HG02678 (cell line): ENCODE results near the gene IL6ST.

ENCODE experiments used
- ATAC-seq: cut with Tn5 transposase; IDR thresholded peaks from one replicate; pipeline ENCODE4 v1.9.1; 2021; ENCODE audit warnings: mild to moderate bottlenecking, moderate library complexity; ENCODE audit not compliant: unreplicated experiment

Gene IL6ST

GRCh38 chr5:55923177-55923771, 71.5 kb downstream of the IL6ST start:
- ATAC-seq: peak; percentile 43

DNA sequence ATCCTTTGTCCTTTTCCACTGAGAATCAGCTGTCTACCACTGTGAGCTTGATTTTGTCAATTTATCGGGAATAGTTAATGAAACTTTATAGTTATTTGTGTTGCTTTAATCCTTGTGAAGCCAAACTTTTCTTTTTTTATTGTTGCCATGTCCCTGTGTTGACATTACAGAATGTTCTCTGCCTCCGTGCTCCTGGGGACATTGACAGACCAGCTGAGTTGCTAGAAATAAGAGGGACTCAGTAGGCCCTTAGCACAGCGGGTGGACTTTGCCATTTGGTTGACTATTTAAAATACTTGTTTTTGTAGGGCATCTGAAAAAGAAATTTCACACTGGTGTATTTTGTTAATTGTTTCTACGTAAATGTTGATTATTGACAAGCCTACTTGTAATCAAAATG, 73.1 kb downstream of the IL6ST start:
- no peak for ATAC-seq

- ATAC-seq: no peak
These were observed 74.0 kb downstream of the IL6ST start for GRCh38 chr5:55920784-55921183.

- no peak for ATAC-seq
These were observed 75.1 kb downstream of the IL6ST start for GRCh38 chr5:55919625-55920024.

- no peak for ATAC-seq
These were observed 76.4 kb downstream of the IL6ST start for GRCh38 chr5:55918087-55919035.

DNA sequence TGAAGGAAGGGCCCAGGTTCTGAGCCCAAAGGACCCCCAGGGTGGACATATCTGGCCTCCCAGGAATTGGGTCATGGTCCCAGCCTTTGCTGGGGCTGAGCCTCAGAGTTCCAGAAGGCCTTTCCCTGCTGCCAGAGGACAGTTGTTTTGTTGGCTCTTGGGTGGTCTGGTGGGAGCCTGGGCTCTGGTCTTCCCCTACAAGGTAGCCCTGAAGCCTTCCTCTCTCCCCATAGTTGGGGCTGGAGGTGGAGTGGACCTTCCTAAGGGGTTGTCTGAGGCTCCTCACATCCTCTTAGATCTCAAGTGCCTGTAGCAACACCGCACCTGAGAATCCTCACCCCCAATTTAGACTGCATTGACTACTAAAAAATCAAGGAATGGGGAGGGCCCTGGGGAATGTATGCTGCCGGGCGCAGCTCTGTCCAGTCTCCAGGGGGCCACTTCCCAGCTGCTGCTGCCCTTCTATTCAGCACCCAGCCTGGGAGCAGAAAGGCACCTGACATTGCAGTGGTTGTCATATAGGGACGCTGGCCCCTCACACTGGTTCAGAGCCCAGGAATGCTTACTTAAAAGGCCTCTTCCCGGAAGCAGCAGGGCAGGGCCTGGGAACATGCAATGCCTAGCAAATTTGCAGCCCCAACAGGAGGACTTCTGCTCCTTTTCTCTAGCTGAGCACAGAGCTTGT, 77.2 kb downstream of the IL6ST start:
- no peak for ATAC-seq

DNA sequence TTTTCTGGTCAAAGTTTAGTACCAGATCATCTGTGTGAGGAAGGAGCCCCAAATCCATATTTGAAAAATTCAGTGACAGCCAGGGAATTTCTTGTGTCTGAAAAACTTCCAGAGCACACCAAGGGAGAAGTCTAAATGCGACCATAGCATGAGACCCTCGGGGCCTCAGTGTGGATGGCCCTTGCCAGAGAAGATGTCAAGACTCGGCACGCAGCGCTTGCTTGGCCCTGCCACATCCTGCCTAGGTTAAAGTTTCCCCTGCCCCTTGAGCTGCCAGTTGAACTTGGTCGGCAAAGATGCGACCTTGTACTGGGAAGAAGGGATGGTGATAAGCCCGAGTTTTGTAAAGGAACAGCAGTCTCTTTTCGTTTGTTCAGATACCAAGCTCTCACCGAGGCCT, 77.8 kb downstream of the IL6ST start:
- ATAC-seq: no peak

DNA sequence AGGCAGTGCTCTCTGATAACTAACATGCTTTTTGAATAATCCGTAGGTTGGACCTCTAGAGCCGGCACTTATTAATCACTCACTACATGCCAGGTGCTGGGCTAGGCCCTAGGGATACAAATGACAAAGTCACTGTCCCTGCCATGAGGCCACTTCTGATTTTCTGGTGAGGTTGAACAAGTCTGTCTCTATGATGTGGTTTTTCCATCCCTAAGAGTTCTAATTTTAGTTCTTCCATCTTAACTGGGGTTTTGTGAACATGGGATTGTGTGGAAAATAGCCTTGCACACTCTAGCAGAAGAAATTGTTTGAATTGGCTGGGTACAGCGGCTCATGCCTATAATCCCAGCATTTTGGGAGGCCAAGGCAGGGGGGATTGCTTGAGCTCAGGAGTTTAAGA, 79.0 kb downstream of the IL6ST start:
- ATAC-seq: no peak

GRCh38 chr5:55914971-55915370, 79.8 kb downstream of the IL6ST start:
- ATAC-seq: no peak

- ATAC-seq: peak; percentile 93
These were observed 81.0 kb downstream of the IL6ST start for GRCh38 chr5:55913466-55914413.

- no peak for ATAC-seq
These were observed 82.7 kb downstream of the IL6ST start for GRCh38 chr5:55911784-55912653.

GRCh38 chr5:55908804-55909203, 86.0 kb downstream of the IL6ST start:
- no peak for ATAC-seq

DNA sequence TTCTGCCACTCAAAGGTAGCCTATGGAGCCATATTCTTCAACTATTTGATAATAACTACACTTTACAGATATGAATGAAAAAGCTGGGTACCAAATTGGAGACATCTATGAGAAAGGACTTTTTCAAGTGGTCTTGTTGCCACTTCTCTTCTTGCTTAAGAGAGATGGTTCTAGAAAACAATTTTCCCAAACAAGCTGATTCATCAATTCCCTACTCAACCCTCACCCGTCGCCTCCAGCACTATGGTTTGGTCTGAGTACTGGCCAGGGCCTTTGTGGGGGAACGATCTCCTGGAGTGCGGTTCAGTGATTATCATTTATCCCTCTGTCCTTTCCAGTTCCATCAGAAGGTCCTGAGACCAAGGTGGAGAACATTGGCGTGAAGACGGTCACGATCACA, 86.8 kb downstream of the IL6ST start:
- no peak for ATAC-seq

DNA sequence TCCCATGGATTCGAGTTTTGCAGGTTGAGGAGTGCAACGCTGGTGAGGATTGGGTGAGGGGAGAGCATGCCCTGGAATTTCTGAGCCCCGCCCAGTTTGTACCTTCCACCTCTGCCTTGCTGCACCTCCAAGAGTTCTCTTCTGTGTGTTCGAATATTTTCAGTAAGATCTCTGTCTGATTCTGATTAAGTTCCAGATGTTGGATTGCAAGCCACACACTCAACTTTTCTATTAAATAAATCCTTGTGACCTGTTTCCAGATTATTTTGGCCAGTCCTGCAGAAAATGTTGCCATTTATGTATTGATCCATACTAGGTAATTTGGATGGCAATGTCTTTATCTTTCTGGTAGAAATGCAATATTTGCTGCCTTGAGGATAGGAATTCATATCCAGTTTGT, 89.5 kb downstream of the IL6ST start:
- no peak for ATAC-seq

DNA sequence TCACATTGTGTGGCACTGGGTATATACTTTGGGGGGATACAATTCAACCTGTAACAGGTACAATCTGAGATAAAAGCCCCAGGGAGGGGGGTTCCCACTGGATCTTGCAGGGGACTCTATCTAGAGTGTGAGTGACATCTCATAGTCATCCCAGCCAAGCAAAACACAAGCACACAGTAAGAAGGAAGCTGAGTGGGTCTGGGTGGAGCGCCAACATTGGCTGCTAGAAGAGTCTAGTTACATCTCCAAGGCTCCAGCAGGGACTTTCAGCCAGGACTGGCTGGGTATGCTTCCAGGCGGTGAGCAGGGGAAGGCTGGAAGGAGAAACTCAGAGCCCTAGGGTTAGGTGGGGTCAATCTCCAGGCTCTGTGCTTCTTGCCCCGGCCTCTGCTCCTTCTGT, 90.6 kb downstream of the IL6ST start:
- no peak for ATAC-seq

DNA sequence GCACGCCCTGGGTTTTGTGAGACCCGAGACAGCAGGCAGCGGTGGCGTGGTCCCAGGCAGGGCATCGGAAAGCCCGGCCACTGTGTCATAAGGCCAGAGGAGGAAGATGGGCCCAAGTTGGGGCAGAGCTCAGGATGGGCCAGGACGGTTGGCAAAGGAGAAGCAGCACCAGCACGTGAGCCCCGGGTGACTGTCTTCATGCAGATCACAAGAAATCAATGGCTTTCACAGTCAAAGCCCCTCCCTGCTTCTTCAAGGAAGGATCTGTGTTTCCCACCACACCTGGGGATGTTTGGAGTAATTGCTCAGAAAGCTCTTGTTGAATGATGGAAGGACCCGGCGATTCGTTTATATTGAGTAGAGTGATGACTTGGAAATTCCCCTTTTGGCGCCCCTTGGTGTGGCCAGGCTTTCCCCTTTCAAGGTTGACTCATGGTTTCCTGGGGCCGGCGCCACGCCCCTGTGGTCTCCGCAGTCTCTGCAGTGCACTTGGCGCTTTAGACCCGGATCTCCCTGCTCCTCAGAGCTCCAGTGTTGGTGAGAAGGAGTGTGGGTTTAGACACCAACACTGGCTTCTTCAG, 91.6 kb downstream of the IL6ST start:
- ATAC-seq: peak; percentile 87

GRCh38 chr5:55902696-55903095, 92.1 kb downstream of the IL6ST start:
- ATAC-seq: no peak

DNA sequence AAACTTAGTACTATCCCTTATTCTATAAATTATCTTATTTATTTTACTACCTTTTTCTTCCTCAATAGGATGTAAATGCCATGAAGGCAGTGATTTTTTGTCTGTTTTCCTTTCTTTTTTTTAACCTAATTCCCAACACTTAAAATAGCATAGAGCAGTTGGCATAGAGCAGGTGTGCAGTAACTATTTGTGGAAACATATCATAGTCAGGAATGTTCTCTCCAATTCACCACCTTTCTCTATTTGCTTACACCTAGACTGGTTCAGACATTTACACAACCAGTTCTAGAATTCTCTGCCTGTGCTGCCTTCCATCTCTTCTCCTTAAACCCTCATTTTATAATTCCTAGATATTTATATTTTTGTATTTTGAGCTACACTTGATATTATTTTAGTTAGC, 94.0 kb downstream of the IL6ST start:
- no peak for ATAC-seq

- ATAC-seq: peak; percentile 39
These were observed 94.7 kb downstream of the IL6ST start for GRCh38 chr5:55900068-55900467.
